Left colon (tissue), 2 donors: ENCODE data around the gene CYP4F12. TPM values are rescaled to one million over a fixed set of nuclear protein-coding genes. Genes with fewer than 3 reads are reported as not detected.

ENCODE experiments used
- total RNA-seq, 2 donors: library from RNA; stranded (reverse); fragmentation: NEBNext Ultra II Directional; extraction: Animal tissue kit (Norgen Biotek cat#: 25700); gene quantifications; one replicate each; pipeline ENCODE4 v1.2.1, GENCODE V29; 2021
- donor health status: DM: no; HTN: no; CAD: no.
- donor health status: DM: yes; HTN: yes; CAD: no.

The CYP4F12 gene
- total RNA-seq, 2 donors from 2014 or later: 93.3 to 113 TPM

Other genes with a start within 250 kb of the CYP4F12 start
- 10 to 100 TPM; 24.5 to 24.8 TPM for gene WIZ, start 223.1 kb upstream of the CYP4F12 start, total RNA-seq
- 1 to 10 TPM; 3.4 to 4.4 TPM for gene RASAL3, start 208.5 kb upstream of the CYP4F12 start, total RNA-seq
- not detected for gene PGLYRP2, start 193.6 kb upstream of the CYP4F12 start, total RNA-seq
- gene CYP4F22, start 164.6 kb upstream of the CYP4F12 start, total RNA-seq: not detected
- under 1 TPM in 1 of 2 donors, not detected in 1; 0.09 TPM for gene CYP4F8, start 57.9 kb upstream of the CYP4F12 start, total RNA-seq
- gene CYP4F3, start 32.2 kb upstream of the CYP4F12 start, total RNA-seq: 1 to 10 TPM; 7.1 to 8.0 TPM
- gene OR10H2, start 54.9 kb downstream of the CYP4F12 start, total RNA-seq: not detected
- not detected for gene OR10H3, start 64.9 kb downstream of the CYP4F12 start, total RNA-seq
- gene OR10H5, start 114.6 kb downstream of the CYP4F12 start, total RNA-seq: not detected
- gene OR10H1, start 142.6 kb downstream of the CYP4F12 start, total RNA-seq: under 1 TPM in 1 of 2 donors, not detected in 1; 0.09 TPM
- gene CYP4F2, start 225.0 kb downstream of the CYP4F12 start, total RNA-seq: 10 to 100 TPM in 1 of 2 donors, 1 to 10 TPM in 1; 8.5 to 11.1 TPM